ENCODE data around the gene FOXO1. TPM values are rescaled to one million over a fixed set of nuclear protein-coding genes. Genes with fewer than 3 reads are reported as not detected.

FOXO1 gene
- total RNA-seq, 2 donors from 2014 or later, result 20.1 to 29.7 TPM

DNA sequence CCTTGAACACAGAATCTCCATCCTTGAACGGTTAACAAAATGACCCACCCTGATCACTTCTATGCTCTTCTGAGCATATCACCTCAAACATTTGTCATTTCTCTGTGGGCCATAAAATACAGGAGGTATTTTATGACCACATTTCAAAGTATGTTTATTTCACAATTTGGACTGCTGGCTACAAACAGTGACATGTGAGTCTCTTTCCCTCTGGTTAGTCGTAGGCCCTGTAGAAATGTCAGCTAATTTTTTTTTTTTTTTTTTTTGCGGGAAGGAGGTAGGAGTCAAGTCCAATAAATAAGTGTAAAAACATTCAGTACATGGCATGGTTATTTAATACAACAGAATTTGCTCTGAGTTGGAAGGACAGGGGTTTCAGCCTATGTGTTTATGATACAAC, 70.7 kb downstream of the FOXO1 start:
- Histone ChIP-seq H3K9me3 (ENCODE audit: control insufficient read depth, low read length) (no peaks in the 10 kb centered on the region), H3K4me1 (ENCODE audit: control insufficient read depth, insufficient read depth, low read length) (no peaks in the 10 kb centered on the region), H3K9ac (ENCODE audit: extremely low read depth, low read length, poor library complexity, severe bottlenecking) (no peak overlapping the region), H3K4me3 (ENCODE audit: low read length) (no peak overlapping the region), H3K27ac (ENCODE audit: low read depth, low read length) (no peak overlapping the region), H3K36me3 (ENCODE audit: control insufficient read depth, insufficient read depth, low read length) (no peaks in the 10 kb centered on the region), H3K27me3 (ENCODE audit: control insufficient read depth, insufficient read depth, low read length, poor library complexity, severe bottlenecking) (no peaks in the 10 kb centered on the region)
- WGBS, 2 experiments (ENCODE audit: insufficient coverage in 1 of 2, insufficient read length in 1 of 2), result 89 to 100% methylated on average over 1 to 2 of the region's 3 CpGs
- Mint-ChIP-seq H3K9me3 (no peaks in the 10 kb centered on the region), H3K4me3 (no peak overlapping the region), H3K36me3 (ENCODE audit: low read depth) (no peaks in the 10 kb centered on the region), H3K27me3 (ENCODE audit: insufficient read depth) (no peaks in the 10 kb centered on the region), H3K27ac (no peak overlapping the region), H3K4me1 (peaks cover 33% of the 10 kb centered on the region)
- no peak for DNase-seq
- TF ChIP-seq, protein P1, sequence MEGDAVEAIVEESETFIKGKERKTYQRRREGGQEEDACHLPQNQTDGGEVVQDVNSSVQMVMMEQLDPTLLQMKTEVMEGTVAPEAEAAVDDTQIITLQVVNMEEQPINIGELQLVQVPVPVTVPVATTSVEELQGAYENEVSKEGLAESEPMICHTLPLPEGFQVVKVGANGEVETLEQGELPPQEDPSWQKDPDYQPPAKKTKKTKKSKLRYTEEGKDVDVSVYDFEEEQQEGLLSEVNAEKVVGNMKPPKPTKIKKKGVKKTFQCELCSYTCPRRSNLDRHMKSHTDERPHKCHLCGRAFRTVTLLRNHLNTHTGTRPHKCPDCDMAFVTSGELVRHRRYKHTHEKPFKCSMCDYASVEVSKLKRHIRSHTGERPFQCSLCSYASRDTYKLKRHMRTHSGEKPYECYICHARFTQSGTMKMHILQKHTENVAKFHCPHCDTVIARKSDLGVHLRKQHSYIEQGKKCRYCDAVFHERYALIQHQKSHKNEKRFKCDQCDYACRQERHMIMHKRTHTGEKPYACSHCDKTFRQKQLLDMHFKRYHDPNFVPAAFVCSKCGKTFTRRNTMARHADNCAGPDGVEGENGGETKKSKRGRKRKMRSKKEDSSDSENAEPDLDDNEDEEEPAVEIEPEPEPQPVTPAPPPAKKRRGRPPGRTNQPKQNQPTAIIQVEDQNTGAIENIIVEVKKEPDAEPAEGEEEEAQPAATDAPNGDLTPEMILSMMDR (conservative IDR thresholded peaks at IDR 0.05), result no peak

DNA sequence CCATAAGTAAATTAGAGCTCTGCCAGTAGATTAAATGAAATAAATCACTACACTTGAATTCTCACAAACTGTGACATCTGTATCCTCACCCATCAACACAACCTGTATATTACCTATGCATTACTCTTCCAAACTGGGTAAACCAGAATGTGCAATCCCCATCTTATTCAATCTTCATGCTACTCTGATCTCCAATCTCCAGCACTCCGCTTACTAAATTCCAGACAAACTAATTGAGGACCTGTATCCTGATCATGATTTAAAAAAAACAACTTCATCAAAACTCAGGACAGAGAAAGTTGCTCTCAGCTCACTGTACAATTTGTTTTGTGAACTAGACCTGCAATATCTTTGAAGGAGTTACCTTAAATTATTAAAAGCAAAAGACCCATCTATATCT, 74.4 kb downstream of the FOXO1 start:
- no peaks in the 10 kb centered on the region for H3K27me3 Mint-ChIP-seq (ENCODE audit: insufficient read depth)
- Histone ChIP-seq H3K36me3 (ENCODE audit: control insufficient read depth, insufficient read depth, low read length) (no peaks in the 10 kb centered on the region), H3K9ac (ENCODE audit: extremely low read depth, low read length, poor library complexity, severe bottlenecking) (no peak overlapping the region), H3K27me3 (ENCODE audit: control insufficient read depth, insufficient read depth, low read length, poor library complexity, severe bottlenecking) (no peaks in the 10 kb centered on the region), H3K27ac (ENCODE audit: low read depth, low read length) (no peak overlapping the region), H3K4me1 (ENCODE audit: control insufficient read depth, insufficient read depth, low read length) (peaks cover 15% of the 10 kb centered on the region), H3K9me3 (ENCODE audit: control insufficient read depth, low read length) (no peaks in the 10 kb centered on the region), H3K4me3 (ENCODE audit: low read length) (no peak overlapping the region)
- H3K36me3 Mint-ChIP-seq (ENCODE audit: low read depth), result no peaks in the 10 kb centered on the region
- no peak overlapping the region for H3K4me3 Mint-ChIP-seq
- no peak overlapping the region for H3K27ac Mint-ChIP-seq
- no peaks in the 10 kb centered on the region for H3K9me3 Mint-ChIP-seq
- TF ChIP-seq, protein P1 (conservative IDR thresholded peaks at IDR 0.05), result no peak
- peaks cover 43% of the 10 kb centered on the region for H3K4me1 Mint-ChIP-seq
- WGBS, 2 experiments (ENCODE audit: insufficient coverage in 1 of 2, insufficient read length in 1 of 2), result 89 to 97% methylated on average over 1 of the region's 1 CpG
- DNase-seq, result no peak

DNA sequence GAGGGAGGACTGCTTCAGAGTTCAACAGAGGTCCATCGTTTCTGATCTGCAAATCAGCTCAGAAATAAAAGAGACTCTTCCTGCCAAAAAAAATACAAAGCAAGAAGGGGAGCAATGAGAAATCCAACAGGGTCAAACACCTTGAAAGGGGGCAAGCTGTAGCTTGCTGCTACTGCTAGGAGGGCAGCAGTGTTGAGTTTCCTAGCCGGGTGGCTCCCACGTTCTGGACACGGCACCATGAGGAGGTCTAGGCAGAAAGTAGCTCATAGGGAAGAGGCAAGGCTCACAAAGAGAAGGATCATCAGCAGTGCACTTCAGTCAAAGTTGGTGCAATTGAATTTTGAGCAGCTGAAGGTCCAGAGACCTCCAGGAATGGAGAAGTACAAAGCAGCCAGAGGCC, 75.3 kb downstream of the FOXO1 start:
- Mint-ChIP-seq H3K4me1 (peaks cover 53% of the 10 kb centered on the region), H3K27ac (no peak overlapping the region)

More for the DNA sequence above, 75.3 kb downstream of the FOXO1 start:
- no peaks in the 10 kb centered on the region for H3K36me3 Mint-ChIP-seq (ENCODE audit: low read depth)
- H3K4me3 Mint-ChIP-seq, result no peak overlapping the region
- H3K9me3 ChIP-seq (ENCODE audit: control insufficient read depth, low read length), result no peaks in the 10 kb centered on the region
- no peak overlapping the region for H3K9ac ChIP-seq (ENCODE audit: extremely low read depth, low read length, poor library complexity, severe bottlenecking)
- WGBS, 2 experiments (ENCODE audit: insufficient coverage in 1 of 2, insufficient read length in 1 of 2), result 74 to 94% methylated on average over 3 to 4 of the region's 4 CpGs
- H3K27me3 ChIP-seq (ENCODE audit: control insufficient read depth, insufficient read depth, low read length, poor library complexity, severe bottlenecking), result no peaks in the 10 kb centered on the region
- no peaks in the 10 kb centered on the region for H3K27me3 Mint-ChIP-seq (ENCODE audit: insufficient read depth)
- no peaks in the 10 kb centered on the region for H3K36me3 ChIP-seq (ENCODE audit: control insufficient read depth, insufficient read depth, low read length)
- H3K4me1 ChIP-seq (ENCODE audit: control insufficient read depth, insufficient read depth, low read length), result peaks cover 22% of the 10 kb centered on the region
- H3K27ac ChIP-seq (ENCODE audit: low read depth, low read length), result no peak overlapping the region
- TF ChIP-seq, protein P1 (conservative IDR thresholded peaks at IDR 0.05), result no peak
- no peak for DNase-seq
- no peaks in the 10 kb centered on the region for H3K9me3 Mint-ChIP-seq
- H3K4me3 ChIP-seq (ENCODE audit: low read length), result no peak overlapping the region
